ENCODE measurements around the gene SLC8B1.

GRCh38 chr12:113370923-113371682 lies 36.2 kb upstream of the SLC8B1 start:
- TF ChIP-seq CTCF (IDR thresholded peaks at IDR 0.05 in 2 of 3, conservative IDR thresholded peaks at IDR 0.05 in 1 of 3; ENCODE audit: borderline replicate concordance in 1 of 3, insufficient read depth in 1 of 3, low read depth in 2 of 3, low read length in 2 of 3) (no peak), CEBPB (IDR thresholded peaks at IDR 0.05; ENCODE audit: low read depth) (no peak), ATF3 (IDR thresholded peaks at IDR 0.05) (no peak), JUND (IDR thresholded peaks at IDR 0.05) (no peak), POLR2AphosphoS5 (IDR thresholded peaks at IDR 0.05; ENCODE audit: low read depth, low read length) (no peak), EZH2phosphoT487 (IDR thresholded peaks at IDR 0.05; ENCODE audit: borderline replicate concordance) (no peak), EZH2 (IDR thresholded peaks at IDR 0.05) (no peak), POLR2A (IDR thresholded peaks at IDR 0.05; ENCODE audit: borderline replicate concordance, extremely low read depth, insufficient read depth, insufficient read length) (no peak), SP1 (IDR thresholded peaks at IDR 0.05; ENCODE audit: low read depth) (no peak)
